ENCODE measurements around the gene LURAP1L.

DNA sequence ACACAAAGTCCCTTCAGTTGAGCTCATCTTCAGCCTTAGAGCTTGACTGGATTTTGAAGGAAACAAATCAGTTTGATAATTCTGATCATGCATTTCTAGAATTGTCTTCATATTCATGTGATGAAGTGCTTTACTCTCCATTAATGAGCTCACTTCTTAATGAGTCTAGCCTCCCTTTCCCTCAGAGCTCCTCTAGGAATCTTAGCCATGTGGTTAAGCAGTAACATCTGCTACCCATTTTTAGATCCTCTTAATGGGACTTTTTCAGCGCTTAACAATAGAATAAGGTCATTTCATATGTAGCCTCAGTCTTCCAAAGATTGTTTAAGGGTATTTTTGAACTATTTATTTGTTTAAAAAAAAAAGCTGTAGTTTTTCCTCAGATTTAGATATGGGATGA lies 36.9 kb upstream of the LURAP1L start:
- TF ChIP-seq, protein P1, sequence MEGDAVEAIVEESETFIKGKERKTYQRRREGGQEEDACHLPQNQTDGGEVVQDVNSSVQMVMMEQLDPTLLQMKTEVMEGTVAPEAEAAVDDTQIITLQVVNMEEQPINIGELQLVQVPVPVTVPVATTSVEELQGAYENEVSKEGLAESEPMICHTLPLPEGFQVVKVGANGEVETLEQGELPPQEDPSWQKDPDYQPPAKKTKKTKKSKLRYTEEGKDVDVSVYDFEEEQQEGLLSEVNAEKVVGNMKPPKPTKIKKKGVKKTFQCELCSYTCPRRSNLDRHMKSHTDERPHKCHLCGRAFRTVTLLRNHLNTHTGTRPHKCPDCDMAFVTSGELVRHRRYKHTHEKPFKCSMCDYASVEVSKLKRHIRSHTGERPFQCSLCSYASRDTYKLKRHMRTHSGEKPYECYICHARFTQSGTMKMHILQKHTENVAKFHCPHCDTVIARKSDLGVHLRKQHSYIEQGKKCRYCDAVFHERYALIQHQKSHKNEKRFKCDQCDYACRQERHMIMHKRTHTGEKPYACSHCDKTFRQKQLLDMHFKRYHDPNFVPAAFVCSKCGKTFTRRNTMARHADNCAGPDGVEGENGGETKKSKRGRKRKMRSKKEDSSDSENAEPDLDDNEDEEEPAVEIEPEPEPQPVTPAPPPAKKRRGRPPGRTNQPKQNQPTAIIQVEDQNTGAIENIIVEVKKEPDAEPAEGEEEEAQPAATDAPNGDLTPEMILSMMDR (IDR thresholded peaks at IDR 0.05): no peak
- no peak for TF ChIP-seq EP300 (IDR thresholded peaks at IDR 0.05)

Measured in ovary (tissue), 3 donors.